Measurements from ENCODE around the gene DOCK2. TPM values are rescaled to one million over a fixed set of nuclear protein-coding genes. Genes with fewer than 3 reads are reported as not detected.
"Not testable (repeated sequence)": the region's sequence is repeated elsewhere in the genome, so short reads cannot be mapped to it uniquely, and the experiment has no call there.

DOCK2 gene
- total RNA-seq, 2 experiments from 2014 or later, result 189 to 198 TPM

GRCh38 chr5:170087168-170087817 is 450.2 kb downstream of the DOCK2 start:
- intact Hi-C loops (cut with DNase I, micrococcal nuclease), result no loop called here
- DNase-seq, result no peak
- no peaks in the 10 kb centered on the region for H3K27me3 Mint-ChIP-seq
- ATAC-seq, result no peak
- H3K27ac Mint-ChIP-seq, result peak overlapping the region; percentile 8
- H3K36me3 Mint-ChIP-seq (ENCODE audit: low read depth), result peaks cover 34% of the 10 kb centered on the region
- H3K9me3 Mint-ChIP-seq (ENCODE audit: low read depth), result no peaks in the 10 kb centered on the region
- H3K4me1 Mint-ChIP-seq, result no peaks in the 10 kb centered on the region
- ChIA-PET POLR2A (interaction anchor here (0.6 kb wide), 1 partner anchor 9 kb away, joined by 4 read pairs; no protein-coding TSS in a partner anchor), CTCF (interaction anchor here (3.2 kb wide), 1 partner anchor 17 kb away, joined by 15 read pairs; no protein-coding TSS in a partner anchor)
- H3K4me3 Mint-ChIP-seq, result no peak overlapping the region

- CTCF ChIA-PET, result interaction anchor here (0.6 to 0.8 kb wide), 2 partner anchors 21 to 386 kb away, joined by 3 read pairs; no protein-coding TSS in a partner anchor
- intact Hi-C loops (cut with DNase I, micrococcal nuclease), result no loop called here
Observed at GRCh38 chr5:170092455-170093101, 455.5 kb downstream of the DOCK2 start.

GRCh38 chr5:170094329-170094728 is 457.3 kb downstream of the DOCK2 start:
- DNase-seq; H3K4me3 Mint-ChIP-seq; ATAC-seq; H3K4me1 Mint-ChIP-seq; H3K27ac Mint-ChIP-seq; H3K9me3 Mint-ChIP-seq (ENCODE audit: low read depth); intact Hi-C loops (cut with DNase I, micrococcal nuclease); H3K27me3 Mint-ChIP-seq; H3K36me3 Mint-ChIP-seq (ENCODE audit: low read depth): not testable (repeated sequence)
- CTCF ChIA-PET, result interaction anchor here (0.7 to 1.3 kb wide), 3 partner anchors 36 to 758 kb away, joined by 3 to 4 read pairs (median 4); no protein-coding TSS in a partner anchor
- POLR2A ChIA-PET, result interaction anchor here (0.7 kb wide), 1 partner anchor 9 kb away, joined by 4 read pairs; no protein-coding TSS in a partner anchor

More at GRCh38 chr5:170092455-170093101, 455.5 kb downstream of the DOCK2 start:
- Mint-ChIP-seq H3K9me3 (ENCODE audit: low read depth) (no peaks in the 10 kb centered on the region), H3K27me3 (no peaks in the 10 kb centered on the region), H3K36me3 (ENCODE audit: low read depth) (no peaks in the 10 kb centered on the region), H3K27ac (no peak overlapping the region), H3K4me1 (no peaks in the 10 kb centered on the region), H3K4me3 (no peak overlapping the region)
- ATAC-seq (no peak), DNase-seq (no peak)
- POLR2A ChIA-PET, result no interaction called here

- H3K27ac Mint-ChIP-seq, result no peak overlapping the region
- H3K9me3 Mint-ChIP-seq (ENCODE audit: low read depth), result no peaks in the 10 kb centered on the region
- ChIA-PET CTCF (interaction anchor here (0.7 kb wide), 1 partner anchor 89 kb away, joined by 3 read pairs; no protein-coding TSS in a partner anchor), POLR2A (no interaction called here)
- DNase-seq, result no peak
- H3K4me3 Mint-ChIP-seq, result no peak overlapping the region
- no peaks in the 10 kb centered on the region for H3K36me3 Mint-ChIP-seq (ENCODE audit: low read depth)
- intact Hi-C loops (cut with DNase I, micrococcal nuclease), result no loop called here
- ATAC-seq, result no peak
- H3K4me1 Mint-ChIP-seq, result no peaks in the 10 kb centered on the region
- no peaks in the 10 kb centered on the region for H3K27me3 Mint-ChIP-seq
Observed at GRCh38 chr5:170095646-170096045, 458.6 kb downstream of the DOCK2 start.

GRCh38 chr5:170097934-170098333 is 460.9 kb downstream of the DOCK2 start:
- no peak overlapping the region for H3K4me3 Mint-ChIP-seq
- no peaks in the 10 kb centered on the region for H3K27me3 Mint-ChIP-seq
- H3K36me3 Mint-ChIP-seq (ENCODE audit: low read depth), result no peaks in the 10 kb centered on the region
- ChIA-PET CTCF (interaction anchor here (0.5 to 1.1 kb wide), 5 partner anchors 8 to 86 kb away, joined by 3 to 5 read pairs (median 3); no protein-coding TSS in a partner anchor), POLR2A (no interaction called here)
- DNase-seq (no peak), ATAC-seq (no peak)
- intact Hi-C loops (cut with DNase I, micrococcal nuclease), result no loop called here
- no peak overlapping the region for H3K27ac Mint-ChIP-seq
- H3K4me1 Mint-ChIP-seq, result no peaks in the 10 kb centered on the region
- no peaks in the 10 kb centered on the region for H3K9me3 Mint-ChIP-seq (ENCODE audit: low read depth)

- ATAC-seq (peak; percentile 61), DNase-seq (peak; percentile 85)
- Mint-ChIP-seq H3K36me3 (ENCODE audit: low read depth) (no peaks in the 10 kb centered on the region), H3K4me3 (no peak overlapping the region), H3K9me3 (ENCODE audit: low read depth) (no peaks in the 10 kb centered on the region), H3K27me3 (peaks cover 2% of the 10 kb centered on the region), H3K4me1 (no peaks in the 10 kb centered on the region), H3K27ac (no peak overlapping the region)
- intact Hi-C loops (cut with DNase I, micrococcal nuclease), result loop anchor here (1.0 to 5.0 kb wide), 9 partner anchors 84 to 532 kb away; no protein-coding TSS in a partner anchor
- POLR2A ChIA-PET, result no interaction called here
- CTCF ChIA-PET, result interaction anchor here (0.6 to 2.2 kb wide), 23 partner anchors 13 to 520 kb away, joined by 3 to 14 read pairs (median 4); no protein-coding TSS in a partner anchor
Observed at GRCh38 chr5:170100066-170100943, 463.2 kb downstream of the DOCK2 start.

- intact Hi-C loops (cut with DNase I, micrococcal nuclease), result loop anchor here (5.0 kb wide), 2 partner anchors 234 to 529 kb away; no protein-coding TSS in a partner anchor
- H3K4me3 Mint-ChIP-seq, result no peak overlapping the region
- ChIA-PET POLR2A (interaction anchor here (0.6 kb wide), 1 partner anchor 9 kb away, joined by 4 read pairs; no protein-coding TSS in a partner anchor), CTCF (interaction anchor here (1.6 kb wide), 1 partner anchor 81 kb away, joined by 3 read pairs; no protein-coding TSS in a partner anchor)
- H3K27me3 Mint-ChIP-seq, result peaks cover 8% of the 10 kb centered on the region
- no peaks in the 10 kb centered on the region for H3K36me3 Mint-ChIP-seq (ENCODE audit: low read depth)
- H3K4me1 Mint-ChIP-seq, result no peaks in the 10 kb centered on the region
- no peak for ATAC-seq
- no peak for DNase-seq
- H3K27ac Mint-ChIP-seq, result no peak overlapping the region
- H3K9me3 Mint-ChIP-seq (ENCODE audit: low read depth), result no peaks in the 10 kb centered on the region
Observed at GRCh38 chr5:170103447-170103846, 466.4 kb downstream of the DOCK2 start.

GRCh38 chr5:170104299-170104698 is 467.2 kb downstream of the DOCK2 start:
- ATAC-seq (no peak), DNase-seq (no peak)
- Mint-ChIP-seq H3K36me3 (ENCODE audit: low read depth) (no peaks in the 10 kb centered on the region), H3K27me3 (peaks cover 8% of the 10 kb centered on the region), H3K4me1 (no peaks in the 10 kb centered on the region), H3K9me3 (ENCODE audit: low read depth) (no peaks in the 10 kb centered on the region), H3K27ac (no peak overlapping the region), H3K4me3 (no peak overlapping the region)
- POLR2A ChIA-PET, result no interaction called here
- intact Hi-C loops (cut with DNase I, micrococcal nuclease), result loop anchor here (5.0 kb wide), 2 partner anchors 233 to 528 kb away; no protein-coding TSS in a partner anchor
- CTCF ChIA-PET, result interaction anchor here (1.0 to 1.6 kb wide), 2 partner anchors 80 to 330 kb away, joined by 3 read pairs; no protein-coding TSS in a partner anchor

GRCh38 chr5:170104710-170105109 is 467.6 kb downstream of the DOCK2 start:
- no peak for ATAC-seq
- H3K27ac Mint-ChIP-seq, result no peak overlapping the region

GRCh38 chr5:170105642-170106611 is 468.9 kb downstream of the DOCK2 start, which contains the start of gene FOXI1:
Gene FOXI1, plus strand, starts transcription at chr5:170105897. Its CDS starts 61 bp downstream, at chr5:170105958.
- H3K27me3 Mint-ChIP-seq, result peaks cover 8% of the 10 kb centered on the region
- intact Hi-C loops (cut with DNase I, micrococcal nuclease), result no loop called here
- CTCF ChIA-PET, result no interaction called here
- DNase-seq (no peak), ATAC-seq (no peak)
- H3K9me3 Mint-ChIP-seq (ENCODE audit: low read depth), result no peaks in the 10 kb centered on the region
- H3K4me3 Mint-ChIP-seq, result no peak within 1 kb of the TSS
- H3K36me3 Mint-ChIP-seq (ENCODE audit: low read depth), result no peaks in the 10 kb centered on the region
- POLR2A ChIA-PET, result no interaction called here
- no peaks in the 10 kb centered on the region for H3K4me1 Mint-ChIP-seq
- no peak within 1 kb of the TSS for H3K27ac Mint-ChIP-seq

More at GRCh38 chr5:170104710-170105109, 467.6 kb downstream of the DOCK2 start:
- intact Hi-C loops (cut with DNase I, micrococcal nuclease), result loop anchor here (5.0 kb wide), 2 partner anchors 233 to 528 kb away; no protein-coding TSS in a partner anchor
- H3K4me3 Mint-ChIP-seq, result no peak overlapping the region
- DNase-seq, result no peak
- no peaks in the 10 kb centered on the region for H3K36me3 Mint-ChIP-seq (ENCODE audit: low read depth)
- no peaks in the 10 kb centered on the region for H3K9me3 Mint-ChIP-seq (ENCODE audit: low read depth)
- H3K4me1 Mint-ChIP-seq, result no peaks in the 10 kb centered on the region
- H3K27me3 Mint-ChIP-seq, result peaks cover 8% of the 10 kb centered on the region
- POLR2A ChIA-PET, result no interaction called here
- CTCF ChIA-PET, result interaction anchor here (1.0 to 1.6 kb wide), 2 partner anchors 79 to 330 kb away, joined by 3 read pairs; no protein-coding TSS in a partner anchor

All from activated CD4-positive, alpha-beta T cell treated with anti-CD3 and anti-CD28 coated beads for 36 hours (primary cell).